ENCODE measurements around the gene HECTD4. TPM values are rescaled to one million over a fixed set of nuclear protein-coding genes. Genes with fewer than 3 reads are reported as not detected.

Gene HECTD4
- total and polyA plus RNA-seq, 12 donors = 17.5 to 50.0 (median 27.7) TPM

DNA sequence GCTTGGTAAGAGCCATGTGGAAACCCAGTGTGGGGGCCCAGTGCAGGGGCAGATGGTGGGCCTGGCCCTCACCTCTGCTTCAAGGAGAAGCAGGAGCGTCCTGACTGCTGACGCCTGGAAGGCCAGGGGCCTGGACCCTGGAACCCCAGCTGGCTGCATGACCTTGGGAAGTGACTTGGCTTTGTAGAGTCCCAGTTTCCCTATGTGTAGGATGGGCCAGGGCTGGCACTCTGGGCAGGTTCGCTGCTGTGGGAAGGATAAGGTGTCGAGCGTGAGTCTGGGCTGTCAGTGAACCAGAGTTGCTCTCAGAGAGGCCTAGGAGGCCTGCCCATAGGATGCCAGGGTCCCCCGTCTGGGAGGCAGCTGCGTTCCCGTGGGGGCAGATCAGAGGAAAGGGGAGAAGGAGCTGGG is 213.7 kb downstream of the HECTD4 start:
- Histone ChIP-seq H3K27ac (no peak overlapping the region), H3K36me3 (replicated peaks in 1 of 2) (peaks cover 0 to 26% of the 10 kb centered on the region in 2 donors), H3K9me3 (replicated peaks in 1 of 3) (no peaks in the 10 kb centered on the region), H3K4me1 (replicated peaks in 1 of 2) (no peaks in the 10 kb centered on the region), H3K27me3 (no peaks in the 10 kb centered on the region), H3K4me3 (no peak overlapping the region)
- DNase-seq = no peak
- TF ChIP-seq POLR2A (IDR thresholded peaks at IDR 0.05) = no peak
- TF ChIP-seq, protein P1, sequence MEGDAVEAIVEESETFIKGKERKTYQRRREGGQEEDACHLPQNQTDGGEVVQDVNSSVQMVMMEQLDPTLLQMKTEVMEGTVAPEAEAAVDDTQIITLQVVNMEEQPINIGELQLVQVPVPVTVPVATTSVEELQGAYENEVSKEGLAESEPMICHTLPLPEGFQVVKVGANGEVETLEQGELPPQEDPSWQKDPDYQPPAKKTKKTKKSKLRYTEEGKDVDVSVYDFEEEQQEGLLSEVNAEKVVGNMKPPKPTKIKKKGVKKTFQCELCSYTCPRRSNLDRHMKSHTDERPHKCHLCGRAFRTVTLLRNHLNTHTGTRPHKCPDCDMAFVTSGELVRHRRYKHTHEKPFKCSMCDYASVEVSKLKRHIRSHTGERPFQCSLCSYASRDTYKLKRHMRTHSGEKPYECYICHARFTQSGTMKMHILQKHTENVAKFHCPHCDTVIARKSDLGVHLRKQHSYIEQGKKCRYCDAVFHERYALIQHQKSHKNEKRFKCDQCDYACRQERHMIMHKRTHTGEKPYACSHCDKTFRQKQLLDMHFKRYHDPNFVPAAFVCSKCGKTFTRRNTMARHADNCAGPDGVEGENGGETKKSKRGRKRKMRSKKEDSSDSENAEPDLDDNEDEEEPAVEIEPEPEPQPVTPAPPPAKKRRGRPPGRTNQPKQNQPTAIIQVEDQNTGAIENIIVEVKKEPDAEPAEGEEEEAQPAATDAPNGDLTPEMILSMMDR (IDR thresholded peaks at IDR 0.05) = no peak
- WGBS, 4 donors = 88 to 100% (median 93%) methylated on average over 6 to 8 of the region's 8 CpGs
- intact Hi-C loops (cut with DNase I) = no loop called here

DNA sequence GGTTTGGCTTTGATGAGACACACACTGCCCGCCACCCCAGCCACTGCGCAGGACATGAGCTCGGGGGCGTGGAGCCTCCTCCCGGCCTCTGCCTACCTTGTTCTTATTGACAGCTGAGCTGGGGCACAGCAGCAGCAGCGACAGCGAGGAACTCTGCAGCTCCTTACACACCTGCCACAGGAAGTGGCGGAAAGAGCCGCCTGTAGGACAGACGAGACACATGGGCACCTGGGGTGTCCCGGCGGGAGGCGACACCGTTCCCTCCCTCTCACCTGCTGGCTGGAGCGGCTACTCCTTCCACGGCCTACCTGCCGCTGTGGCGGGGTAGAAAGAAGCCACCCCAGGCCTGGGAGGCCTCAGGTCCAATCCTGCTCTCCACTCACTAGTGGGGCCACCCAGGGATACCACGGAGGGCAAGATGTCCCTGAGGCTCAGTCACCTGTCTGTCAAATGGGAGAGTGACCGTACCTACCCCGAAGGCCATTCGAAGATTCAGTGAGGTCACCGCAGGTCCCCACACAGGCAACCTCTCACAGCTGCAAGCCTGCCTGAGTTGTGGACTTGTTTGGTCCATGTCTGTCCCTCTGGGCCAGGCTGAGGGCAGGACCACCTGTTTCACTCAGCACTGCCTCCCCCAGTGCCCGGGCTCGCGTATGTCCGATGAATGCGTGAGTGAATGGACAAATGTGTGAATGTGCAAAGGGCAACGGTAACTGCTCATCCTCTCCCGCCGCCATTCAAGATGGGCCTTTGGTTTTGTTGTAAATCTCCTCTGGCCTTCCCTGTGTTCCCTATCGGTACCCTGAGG is 214.3 kb downstream of the HECTD4 start:
- H3K9me3 ChIP-seq (replicated peaks in 1 of 3) = no peaks in the 10 kb centered on the region
- intact Hi-C loops (cut with DNase I) = no loop called here
- H3K27ac ChIP-seq = no peak overlapping the region
- no peaks in the 10 kb centered on the region for H3K4me1 ChIP-seq (replicated peaks in 1 of 2)
- peaks cover 0 to 30% of the 10 kb centered on the region in 2 donors for H3K36me3 ChIP-seq (replicated peaks in 1 of 2)
- H3K27me3 ChIP-seq = no peaks in the 10 kb centered on the region
- no peak for TF ChIP-seq POLR2A (IDR thresholded peaks at IDR 0.05)
- TF ChIP-seq, protein P1 (IDR thresholded peaks at IDR 0.05) = no peak
- H3K4me3 ChIP-seq = no peak overlapping the region
- 88 to 94% (median 91%) methylated on average over 27 to 32 of the region's 32 CpGs for WGBS, 4 donors
- no peak for DNase-seq

DNA sequence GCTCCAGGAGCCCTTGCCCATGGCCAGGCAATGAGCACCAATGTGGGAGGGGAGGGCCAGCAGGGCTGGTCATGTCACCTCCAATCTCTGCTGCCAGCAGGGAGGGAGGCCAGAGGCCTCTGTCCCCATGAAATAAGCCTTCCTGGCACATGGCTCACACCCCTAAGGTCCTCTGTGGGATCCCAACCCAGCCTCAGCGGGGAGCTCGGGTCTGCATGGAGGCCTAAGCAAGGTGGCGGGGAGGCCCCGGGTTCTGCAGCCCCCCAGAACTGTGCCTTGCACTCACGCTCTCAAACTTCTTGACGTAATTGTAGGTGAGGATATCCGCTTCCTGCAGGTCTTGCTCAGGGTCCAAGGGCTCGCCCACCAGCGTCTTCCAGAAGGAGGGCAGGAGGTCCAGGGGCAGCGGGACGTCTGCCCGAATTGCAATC is 215.2 kb downstream of the HECTD4 start:
- TF ChIP-seq POLR2A (IDR thresholded peaks at IDR 0.05) = no peak
- TF ChIP-seq, protein P1 (IDR thresholded peaks at IDR 0.05) = no peak
- intact Hi-C loops (cut with DNase I) = no loop called here

DNA sequence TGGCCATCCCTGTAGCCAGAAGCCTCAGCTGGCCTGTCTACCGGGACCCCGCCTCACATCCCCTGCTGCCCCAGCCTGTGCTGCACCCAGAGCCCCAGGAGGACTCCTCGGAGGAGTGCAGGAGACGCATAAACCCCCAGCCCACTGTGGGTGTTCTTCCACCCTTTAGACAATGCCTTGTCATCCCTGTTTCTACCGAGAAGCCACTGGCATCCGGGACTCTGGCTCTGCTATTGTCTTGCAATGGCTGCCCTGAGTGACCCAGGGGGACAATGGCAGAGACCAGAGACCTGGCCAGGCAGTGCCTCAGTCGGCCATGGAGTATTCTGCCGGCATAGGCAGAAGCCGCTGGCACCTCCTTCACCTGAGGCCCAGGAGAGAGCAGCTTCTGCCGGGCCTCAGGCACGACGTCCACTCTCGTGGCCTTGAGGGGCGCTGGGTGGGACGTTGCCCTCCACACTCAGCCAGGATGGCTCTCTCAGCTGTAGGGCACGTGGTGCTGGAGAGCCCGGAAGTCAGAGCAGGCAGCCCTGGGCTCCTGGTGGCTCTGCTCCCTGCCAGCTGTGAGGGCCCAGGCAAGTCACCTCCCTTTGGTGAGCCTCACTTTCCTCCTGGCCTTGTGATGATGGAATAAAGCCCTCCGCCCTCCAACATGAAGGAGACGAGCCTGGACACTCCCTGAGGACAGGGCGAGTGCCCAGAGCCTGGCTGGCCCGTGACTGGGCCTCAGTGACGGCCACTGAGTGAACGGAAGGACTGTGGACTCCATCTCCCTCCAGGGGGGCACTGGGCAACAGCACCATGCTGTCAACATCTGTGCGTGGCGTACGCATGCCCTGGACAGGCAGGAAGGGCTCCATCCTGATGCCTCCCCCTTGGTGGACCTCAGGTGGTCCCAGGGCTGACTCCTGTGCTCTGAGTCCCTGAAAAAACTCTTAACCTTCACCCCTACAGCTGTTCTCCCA is 215.9 kb downstream of the HECTD4 start:
- no peak overlapping the region for H3K4me3 ChIP-seq
- peaks cover 0 to 29% of the 10 kb centered on the region in 2 donors for H3K36me3 ChIP-seq (replicated peaks in 1 of 2)
- TF ChIP-seq, protein P1 (IDR thresholded peaks at IDR 0.05) = no peak
- H3K4me1 ChIP-seq (replicated peaks in 1 of 2) = no peaks in the 10 kb centered on the region
- H3K27me3 ChIP-seq = no peaks in the 10 kb centered on the region
- intact Hi-C loops (cut with DNase I) = no loop called here
- H3K9me3 ChIP-seq (replicated peaks in 1 of 3) = no peaks in the 10 kb centered on the region
- WGBS, 4 donors = 86 to 100% (median 91%) methylated on average over 2 to 26 of the region's 26 CpGs
- H3K27ac ChIP-seq = no peak overlapping the region
- no peak for DNase-seq

More for the DNA sequence above, 215.2 kb downstream of the HECTD4 start:
- peaks cover 0 to 30% of the 10 kb centered on the region in 2 donors for H3K36me3 ChIP-seq (replicated peaks in 1 of 2)
- WGBS, 4 donors = 95 to 100% (median 98%) methylated on average over 8 to 12 of the region's 12 CpGs
- H3K4me1 ChIP-seq (replicated peaks in 1 of 2) = no peaks in the 10 kb centered on the region
- no peaks in the 10 kb centered on the region for H3K9me3 ChIP-seq (replicated peaks in 1 of 3)
- no peaks in the 10 kb centered on the region for H3K27me3 ChIP-seq
- no peak overlapping the region for H3K27ac ChIP-seq
- DNase-seq = no peak
- H3K4me3 ChIP-seq = no peak overlapping the region
